Body of pancreas (tissue), 4 donors: ENCODE data around the gene CERT1.

Source experiments
- POLR2A ChIP-seq, 3 donors: fragments of 450-650 bp; IDR thresholded peaks; one replicate each; pipeline ENCODE4 v1.6.1; 2016; ENCODE audit warnings: antibody characterized with exemption in 3 of 3, mild to moderate bottlenecking in 2 of 3
- TF ChIP-seq, protein P1 (sequence below), 7 experiments: fragments of 450-650 bp in 4 of 7; fragments of 200-600 bp in 3 of 7; sonication (generic) in 3 of 7; IDR thresholded peaks; one replicate each; pipeline ENCODE4 v1.5.1; 2016 to 2019; ENCODE audit warnings: antibody characterized with exemption in 7 of 7

DNA sequence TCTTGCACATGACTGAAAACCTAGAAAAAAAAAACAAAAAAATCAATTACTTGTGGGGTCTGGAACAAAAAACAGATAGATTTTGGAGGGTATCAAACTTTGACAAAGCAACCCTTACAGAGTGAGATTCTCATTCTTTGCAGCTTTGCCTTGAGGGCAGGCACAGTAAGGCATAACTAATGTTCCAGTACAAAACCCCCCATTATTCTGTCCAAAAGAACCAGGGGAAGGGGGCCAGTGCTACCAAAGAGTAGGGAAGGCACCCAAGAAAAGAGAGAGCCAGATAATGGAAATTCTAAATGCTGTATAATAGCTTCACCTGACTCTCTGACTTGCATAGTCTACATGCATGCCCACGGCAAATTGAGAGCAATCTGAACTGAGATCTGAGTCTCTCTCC is 13.2 kb upstream of the CERT1 start:
- TF ChIP-seq, protein P1, sequence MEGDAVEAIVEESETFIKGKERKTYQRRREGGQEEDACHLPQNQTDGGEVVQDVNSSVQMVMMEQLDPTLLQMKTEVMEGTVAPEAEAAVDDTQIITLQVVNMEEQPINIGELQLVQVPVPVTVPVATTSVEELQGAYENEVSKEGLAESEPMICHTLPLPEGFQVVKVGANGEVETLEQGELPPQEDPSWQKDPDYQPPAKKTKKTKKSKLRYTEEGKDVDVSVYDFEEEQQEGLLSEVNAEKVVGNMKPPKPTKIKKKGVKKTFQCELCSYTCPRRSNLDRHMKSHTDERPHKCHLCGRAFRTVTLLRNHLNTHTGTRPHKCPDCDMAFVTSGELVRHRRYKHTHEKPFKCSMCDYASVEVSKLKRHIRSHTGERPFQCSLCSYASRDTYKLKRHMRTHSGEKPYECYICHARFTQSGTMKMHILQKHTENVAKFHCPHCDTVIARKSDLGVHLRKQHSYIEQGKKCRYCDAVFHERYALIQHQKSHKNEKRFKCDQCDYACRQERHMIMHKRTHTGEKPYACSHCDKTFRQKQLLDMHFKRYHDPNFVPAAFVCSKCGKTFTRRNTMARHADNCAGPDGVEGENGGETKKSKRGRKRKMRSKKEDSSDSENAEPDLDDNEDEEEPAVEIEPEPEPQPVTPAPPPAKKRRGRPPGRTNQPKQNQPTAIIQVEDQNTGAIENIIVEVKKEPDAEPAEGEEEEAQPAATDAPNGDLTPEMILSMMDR (IDR thresholded peaks at IDR 0.05): no peak
- no peak for TF ChIP-seq POLR2A (IDR thresholded peaks at IDR 0.05)
